GM18511 (cell line): ENCODE data around the gene PCSK1N.

Experiments
- ATAC-seq: cut with Tn5 transposase; IDR thresholded peaks from one replicate; pipeline ENCODE4 v1.9.1; 2021; ENCODE audit warnings: mild to moderate bottlenecking, moderate library complexity; ENCODE audit not compliant: unreplicated experiment

The PCSK1N gene

GRCh38 chrX:48791063-48791820 lies 44.2 kb downstream of the PCSK1N start:
- no peak for ATAC-seq

- ATAC-seq, result no peak
Observed at GRCh38 chrX:48790477-48790876, 44.9 kb downstream of the PCSK1N start.

- no peak for ATAC-seq
Observed at GRCh38 chrX:48789366-48790220, 45.8 kb downstream of the PCSK1N start.

GRCh38 chrX:48787505-48788443 lies 47.6 kb downstream of the PCSK1N start:
- ATAC-seq, result no peak

GRCh38 chrX:48786825-48787504 lies 48.4 kb downstream of the PCSK1N start:
- no peak for ATAC-seq

GRCh38 chrX:48786341-48786800 lies 49.0 kb downstream of the PCSK1N start, which contains the start of gene GATA1:
TSS of gene GATA1 (plus strand) at chrX:48786590. CDS start at chrX:48791110, 4,520 bp downstream.
- ATAC-seq, result no peak

- ATAC-seq, result no peak
Observed at GRCh38 chrX:48785540-48786214, 49.7 kb downstream of the PCSK1N start.

GRCh38 chrX:48785186-48785539 lies 50.2 kb downstream of the PCSK1N start:
- no peak for ATAC-seq

- no peak for ATAC-seq
Observed at GRCh38 chrX:48784726-48785125, 50.7 kb downstream of the PCSK1N start.

- ATAC-seq, result no peak
Observed at GRCh38 chrX:48782795-48783194, 52.6 kb downstream of the PCSK1N start.

- no peak for ATAC-seq
Observed at GRCh38 chrX:48782216-48782615, 53.2 kb downstream of the PCSK1N start.

GRCh38 chrX:48781705-48782104 lies 53.7 kb downstream of the PCSK1N start:
- no peak for ATAC-seq
